ENCODE data around the gene HES1.
"Not testable (repeated sequence)": the region's sequence is repeated elsewhere in the genome, so short reads cannot be mapped to it uniquely, and the experiment has no call there.

The HES1 gene

GRCh38 chr3:194135806-194136518 lies at the start of gene HES1:
Gene HES1 (plus strand): TSS chr3:194136148. CDS start chr3:194136381, 233 bp downstream.
- DNase-seq, result peak; percentile 97

- DNase-seq, result no peak
Measured at GRCh38 chr3:194086388-194087075, 49.4 kb upstream of the HES1 start.

- DNase-seq, result no peak
Measured at GRCh38 chr3:194087280-194087679, 48.7 kb upstream of the HES1 start.

GRCh38 chr3:194087995-194088855 lies 47.7 kb upstream of the HES1 start:
- DNase-seq, result peak; percentile 13

- DNase-seq, result peak; percentile 100
Measured at GRCh38 chr3:194089357-194090177, 46.4 kb upstream of the HES1 start.

- DNase-seq, result not testable (repeated sequence)
Measured at GRCh38 chr3:194090178-194090555, 45.8 kb upstream of the HES1 start.

GRCh38 chr3:194090716-194091115 lies 45.2 kb upstream of the HES1 start:
- no peak for DNase-seq

GRCh38 chr3:194091141-194091540 lies 44.8 kb upstream of the HES1 start:
- peak; percentile 97 for DNase-seq

- not testable (repeated sequence) for DNase-seq
Measured at GRCh38 chr3:194091897-194092296, 44.1 kb upstream of the HES1 start.

- no peak for DNase-seq
Measured at GRCh38 chr3:194092881-194093301, 43.1 kb upstream of the HES1 start.

GRCh38 chr3:194093842-194094241 lies 42.1 kb upstream of the HES1 start:
- no peak for DNase-seq

- no peak for DNase-seq
Measured at GRCh38 chr3:194095464-194095863, 40.5 kb upstream of the HES1 start.

GRCh38 chr3:194095902-194096301 lies 40.0 kb upstream of the HES1 start:
- DNase-seq, result no peak

- no peak for DNase-seq
Measured at GRCh38 chr3:194097141-194097882, 38.6 kb upstream of the HES1 start.

- no peak for DNase-seq
Measured at GRCh38 chr3:194098081-194098842, 37.7 kb upstream of the HES1 start.

GRCh38 chr3:194098843-194099183 lies 37.1 kb upstream of the HES1 start:
- DNase-seq, result no peak

GRCh38 chr3:194099215-194099614 lies 36.7 kb upstream of the HES1 start:
- no peak for DNase-seq

GRCh38 chr3:194100856-194101390 lies 35.0 kb upstream of the HES1 start:
- no peak for DNase-seq

- no peak for DNase-seq
Measured at GRCh38 chr3:194101592-194102432, 34.1 kb upstream of the HES1 start.

- no peak for DNase-seq
Measured at GRCh38 chr3:194102436-194102835, 33.5 kb upstream of the HES1 start.
